Esophagus muscularis mucosa (tissue), 4 donors: Measurements from ENCODE around the gene C22orf23. TPM values are rescaled to one million over a fixed set of nuclear protein-coding genes. Genes with fewer than 3 reads are reported as not detected.

Experiments
- DNase-seq: peaks from one replicate; pipeline ENCODE4 v3.0.0-alpha.2; 2017; ENCODE audit errors: extremely low spot score
- H3K27ac ChIP-seq, 4 donors: fragments of 200-600 bp; sonication (generic); replicated peaks in 1 of 4; 1 replicate in 3 of 4; 2 replicates in 1 of 4; pipeline ENCODE4 v1.5.1; 2016 to 2019; ENCODE audit warnings: mild to moderate bottlenecking in 1 of 4
- H3K27me3 ChIP-seq, 4 donors: fragments of 200-600 bp; sonication (generic); one replicate each; pipeline versions ENCODE4 v1.5.1 to v1.6.0; 2016 to 2019
- H3K36me3 ChIP-seq, 4 donors: fragments of 200-600 bp; sonication (generic); one replicate each; pipeline ENCODE4 v1.5.1; 2016 to 2019
- H3K4me1 ChIP-seq, 4 donors: fragments of 200-600 bp; sonication (generic); one replicate each; pipeline ENCODE4 v1.5.1; 2016 to 2019
- H3K4me3 ChIP-seq, 4 donors: fragments of 200-600 bp; sonication (generic); 1 replicate in 2 of 4; 2 replicates in 2 of 4; pipeline ENCODE4 v1.5.1; 2016 to 2019; ENCODE audit warnings: mild to moderate bottlenecking in 4 of 4, moderate library complexity in 1 of 4
- H3K9me3 ChIP-seq, 4 donors: fragments of 200-600 bp; sonication (generic); 1 replicate in 3 of 4; 2 replicates in 1 of 4; pipeline ENCODE4 v1.5.1; 2016 to 2019
- EP300 ChIP-seq: sonication (generic); formaldehyde crosslinking; IDR thresholded peaks from one replicate; pipeline ENCODE4 v1.6.1; 2017; ENCODE audit warnings: antibody characterized with exemption
- POLR2A ChIP-seq: fragments of 450-650 bp; IDR thresholded peaks from one replicate; pipeline ENCODE4 v1.6.1; 2017; ENCODE audit warnings: antibody characterized with exemption, moderate library complexity, mild to moderate bottlenecking, low read depth
- POLR2AphosphoS5 ChIP-seq, 2 donors: sonication (generic); formaldehyde crosslinking; IDR thresholded peaks; one replicate each; pipeline ENCODE4 v1.6.1; 2017; ENCODE audit warnings: antibody characterized with exemption in 2 of 2
- WGBS: methylation state at CpG from one replicate; pipeline ENCODE4 v1.1.5; 2018; 5-methylcytosine and 5-hydroxymethylcytosine counted together
- intact Hi-C: fragments of 100-400 bp; cut with DNase I; formaldehyde crosslinking; loops from one replicate; pipeline ENCODE4 v1.15.1; 2023
- total RNA-seq, 4 donors: library from RNA; depleted of rRNA; stranded (reverse); fragments of >200 nt; gene quantifications; one replicate each; pipeline versions ENCODE4 v1.1.0 to v1.2.1, GENCODE V29; 2016
- TF ChIP-seq, protein P1 (sequence below), 3 experiments: fragments of 200-600 bp in 2 of 3; fragments of 450-650 bp in 1 of 3; sonication (generic) in 2 of 3; IDR thresholded peaks; one replicate each; pipeline ENCODE4 v1.5.1; 2017 to 2019; ENCODE audit warnings: antibody characterized with exemption in 3 of 3, mild to moderate bottlenecking in 2 of 3, moderate library complexity in 1 of 3

The C22orf23 gene
- total RNA-seq = not detected

DNA sequence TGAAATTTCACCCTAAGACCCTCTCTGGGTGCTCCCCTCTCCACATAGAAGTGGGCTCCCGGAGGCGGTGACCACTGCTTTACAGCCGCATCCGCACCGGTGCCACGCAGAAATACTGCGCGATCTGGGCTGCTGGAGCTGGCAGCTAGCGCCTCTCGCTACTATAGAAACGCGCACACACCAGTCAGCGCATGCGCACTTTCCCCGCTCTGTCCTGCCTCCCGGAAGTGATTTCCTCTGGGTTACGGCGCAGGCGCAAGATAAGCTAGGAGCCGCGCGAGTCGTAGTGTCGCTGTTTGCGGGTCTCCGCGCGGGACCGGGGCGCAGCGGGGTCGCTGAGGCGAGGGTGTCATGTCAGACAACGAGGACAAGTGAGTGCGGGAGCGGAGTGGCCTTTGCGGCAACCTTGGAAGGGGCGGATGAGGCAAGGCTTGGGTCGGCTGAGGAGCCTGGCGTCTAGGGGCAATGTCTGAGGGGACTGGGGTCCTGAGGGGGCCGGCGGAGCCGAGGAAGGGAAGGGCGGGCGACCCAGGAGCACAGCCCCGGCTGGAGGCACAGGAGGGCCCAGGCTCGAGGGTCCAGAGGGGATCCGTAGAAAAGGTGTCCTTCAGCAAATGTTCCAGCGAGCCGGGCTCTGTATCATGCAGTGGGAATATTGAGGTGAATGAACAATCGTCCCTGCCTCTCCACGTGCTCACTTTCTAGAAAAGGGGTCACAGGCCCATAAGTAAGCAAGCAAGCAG is at the start of gene C22orf23, which contains the start of gene POLR2F:
Gene C22orf23, minus strand, starts transcription at position 165 of the 743 bp plus-strand sequence. CDS start 452 bp downstream, outside the sequence.
Gene POLR2F, plus strand, starts transcription at position 263 of the 743 bp plus-strand sequence. Its CDS starts 89 bp downstream, at position 352.
- Histone ChIP-seq H3K27ac (peak within 1 kb of the TSS; percentile 75 to 87 (median 80)), H3K36me3 (peaks cover 17 to 27% (median 24%) of the 10 kb centered on the region in 4 donors), H3K27me3 (no peaks in the 10 kb centered on the region), H3K4me3 (peak within 1 kb of the TSS; percentile 83 to 95 (median 86)), H3K9me3 (no peaks in the 10 kb centered on the region), H3K4me1 (peaks cover 15 to 45% (median 28%) of the 10 kb centered on the region in 4 donors)
- TF ChIP-seq EP300 = no peak
- TF ChIP-seq POLR2AphosphoS5 (IDR thresholded peaks at IDR 0.05) = peak; percentile 93 to 96
- intact Hi-C loops = no loop called here
- WGBS = under 1% methylated on average over 42 of the region's 52 CpGs
- DNase-seq = peak; percentile 98

DNA sequence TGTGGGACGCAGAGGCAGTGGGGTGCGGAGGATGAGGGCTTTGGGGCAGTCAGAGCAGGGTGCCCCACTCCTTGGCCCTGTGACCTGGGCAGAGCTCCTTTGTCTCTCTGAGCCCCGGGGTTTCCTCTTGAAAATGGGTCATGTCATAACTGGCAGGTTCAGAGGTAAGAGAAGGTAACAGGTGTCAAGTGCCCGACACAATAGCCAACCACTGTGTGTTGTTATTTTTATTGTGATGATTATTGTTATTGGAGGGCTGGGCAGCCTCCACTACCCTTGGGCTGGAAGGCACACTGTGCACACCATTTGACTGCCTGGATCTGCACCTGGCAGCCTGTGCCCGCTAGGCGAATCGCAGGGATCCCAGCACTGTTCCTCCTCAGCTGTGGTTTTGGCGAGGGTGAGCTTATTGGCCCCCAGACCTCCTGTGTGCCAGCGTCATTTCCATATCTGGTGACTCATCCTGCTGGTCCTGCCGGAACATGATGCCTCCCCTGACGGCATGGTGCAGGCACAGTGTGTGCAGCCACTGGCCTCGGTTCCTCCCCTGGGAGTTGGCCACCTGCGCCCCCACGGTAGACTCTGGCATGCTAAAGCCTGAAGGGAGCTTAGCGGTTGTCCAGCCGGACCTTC is 46.4 kb upstream of the C22orf23 start:
- H3K27ac ChIP-seq = peak overlapping the region; percentile 38 to 68 (median 61)
- H3K4me3 ChIP-seq = no peak overlapping the region
- H3K4me1 ChIP-seq = peaks cover 0 to 22% (median 5%) of the 10 kb centered on the region in 4 donors
- intact Hi-C loops = no loop called here
- peak in 1 of 2 donors; percentile 56 for TF ChIP-seq POLR2AphosphoS5 (IDR thresholded peaks at IDR 0.05)
- TF ChIP-seq, protein P1, sequence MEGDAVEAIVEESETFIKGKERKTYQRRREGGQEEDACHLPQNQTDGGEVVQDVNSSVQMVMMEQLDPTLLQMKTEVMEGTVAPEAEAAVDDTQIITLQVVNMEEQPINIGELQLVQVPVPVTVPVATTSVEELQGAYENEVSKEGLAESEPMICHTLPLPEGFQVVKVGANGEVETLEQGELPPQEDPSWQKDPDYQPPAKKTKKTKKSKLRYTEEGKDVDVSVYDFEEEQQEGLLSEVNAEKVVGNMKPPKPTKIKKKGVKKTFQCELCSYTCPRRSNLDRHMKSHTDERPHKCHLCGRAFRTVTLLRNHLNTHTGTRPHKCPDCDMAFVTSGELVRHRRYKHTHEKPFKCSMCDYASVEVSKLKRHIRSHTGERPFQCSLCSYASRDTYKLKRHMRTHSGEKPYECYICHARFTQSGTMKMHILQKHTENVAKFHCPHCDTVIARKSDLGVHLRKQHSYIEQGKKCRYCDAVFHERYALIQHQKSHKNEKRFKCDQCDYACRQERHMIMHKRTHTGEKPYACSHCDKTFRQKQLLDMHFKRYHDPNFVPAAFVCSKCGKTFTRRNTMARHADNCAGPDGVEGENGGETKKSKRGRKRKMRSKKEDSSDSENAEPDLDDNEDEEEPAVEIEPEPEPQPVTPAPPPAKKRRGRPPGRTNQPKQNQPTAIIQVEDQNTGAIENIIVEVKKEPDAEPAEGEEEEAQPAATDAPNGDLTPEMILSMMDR (IDR thresholded peaks at IDR 0.05) = no peak
- DNase-seq = no peak
- no peaks in the 10 kb centered on the region for H3K27me3 ChIP-seq
- no peaks in the 10 kb centered on the region for H3K36me3 ChIP-seq
- no peaks in the 10 kb centered on the region for H3K9me3 ChIP-seq
- WGBS = 83% methylated on average over 9 of the region's 16 CpGs

DNA sequence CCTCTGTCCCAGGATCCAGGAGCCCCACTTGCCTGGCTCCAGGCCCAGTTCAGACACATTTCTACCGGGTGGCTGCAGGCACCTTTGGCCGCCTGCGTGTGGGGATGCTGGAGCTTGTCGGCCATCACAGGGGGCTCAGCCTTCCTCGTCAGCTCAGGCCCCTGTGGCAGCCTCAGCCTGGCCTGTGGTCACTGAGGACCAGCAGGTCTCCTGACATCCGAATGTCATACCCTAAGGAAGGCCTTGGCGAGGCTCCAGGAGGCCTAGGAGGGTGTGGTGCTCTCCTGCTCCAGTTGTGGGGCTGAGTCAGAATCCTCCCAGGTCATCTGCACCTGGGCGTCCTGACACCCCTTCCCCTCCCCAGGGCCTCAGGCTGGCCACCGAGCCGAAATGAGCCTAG is 45.8 kb upstream of the C22orf23 start:
- H3K4me1 ChIP-seq = peaks cover 0 to 22% (median 5%) of the 10 kb centered on the region in 4 donors
- no peak for TF ChIP-seq EP300
- TF ChIP-seq POLR2AphosphoS5 (IDR thresholded peaks at IDR 0.05) = no peak
- TF ChIP-seq, protein P1 (IDR thresholded peaks at IDR 0.05) = no peak
- TF ChIP-seq POLR2A = no peak
- 84% methylated on average over 10 of the region's 10 CpGs for WGBS
- no peaks in the 10 kb centered on the region for H3K36me3 ChIP-seq
- no peak for DNase-seq
- no peak overlapping the region for H3K4me3 ChIP-seq
- intact Hi-C loops = no loop called here
- H3K27ac ChIP-seq = peak overlapping the region; percentile 38 to 68 (median 61)
- no peaks in the 10 kb centered on the region for H3K9me3 ChIP-seq
- no peaks in the 10 kb centered on the region for H3K27me3 ChIP-seq

DNA sequence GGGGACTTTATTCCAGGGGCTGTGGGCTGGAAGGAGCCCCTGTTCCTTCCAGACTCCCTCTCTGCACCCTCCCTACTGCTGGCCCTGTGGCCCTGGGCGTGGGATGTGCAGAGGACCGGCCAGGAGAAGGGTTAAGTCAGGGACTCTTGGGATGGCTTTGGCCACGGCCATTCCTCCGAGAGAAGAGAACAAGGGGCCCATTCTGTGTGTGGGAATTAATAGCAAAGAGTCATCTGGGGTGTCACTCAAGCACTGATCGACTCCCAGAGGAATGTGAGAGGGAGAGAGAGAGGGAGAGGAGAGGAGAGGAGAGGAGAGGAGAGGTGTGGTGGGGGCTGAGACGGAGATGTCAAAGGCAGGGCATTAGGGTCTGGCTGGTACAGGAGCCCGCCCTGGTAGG is 45.1 kb upstream of the C22orf23 start:
- intact Hi-C loops = no loop called here
- no peak for DNase-seq
- H3K9me3 ChIP-seq = no peaks in the 10 kb centered on the region
- no peaks in the 10 kb centered on the region for H3K36me3 ChIP-seq
- WGBS = 82% methylated on average over 7 of the region's 7 CpGs
- no peak overlapping the region for H3K4me3 ChIP-seq
- peaks cover 0 to 22% (median 5%) of the 10 kb centered on the region in 4 donors for H3K4me1 ChIP-seq
- H3K27me3 ChIP-seq = no peaks in the 10 kb centered on the region
- TF ChIP-seq POLR2AphosphoS5 (IDR thresholded peaks at IDR 0.05) (no peak), POLR2A (no peak), EP300 (no peak)
- TF ChIP-seq, protein P1 (IDR thresholded peaks at IDR 0.05) = no peak
- peak overlapping the region; percentile 49 to 68 (median 61) for H3K27ac ChIP-seq

DNA sequence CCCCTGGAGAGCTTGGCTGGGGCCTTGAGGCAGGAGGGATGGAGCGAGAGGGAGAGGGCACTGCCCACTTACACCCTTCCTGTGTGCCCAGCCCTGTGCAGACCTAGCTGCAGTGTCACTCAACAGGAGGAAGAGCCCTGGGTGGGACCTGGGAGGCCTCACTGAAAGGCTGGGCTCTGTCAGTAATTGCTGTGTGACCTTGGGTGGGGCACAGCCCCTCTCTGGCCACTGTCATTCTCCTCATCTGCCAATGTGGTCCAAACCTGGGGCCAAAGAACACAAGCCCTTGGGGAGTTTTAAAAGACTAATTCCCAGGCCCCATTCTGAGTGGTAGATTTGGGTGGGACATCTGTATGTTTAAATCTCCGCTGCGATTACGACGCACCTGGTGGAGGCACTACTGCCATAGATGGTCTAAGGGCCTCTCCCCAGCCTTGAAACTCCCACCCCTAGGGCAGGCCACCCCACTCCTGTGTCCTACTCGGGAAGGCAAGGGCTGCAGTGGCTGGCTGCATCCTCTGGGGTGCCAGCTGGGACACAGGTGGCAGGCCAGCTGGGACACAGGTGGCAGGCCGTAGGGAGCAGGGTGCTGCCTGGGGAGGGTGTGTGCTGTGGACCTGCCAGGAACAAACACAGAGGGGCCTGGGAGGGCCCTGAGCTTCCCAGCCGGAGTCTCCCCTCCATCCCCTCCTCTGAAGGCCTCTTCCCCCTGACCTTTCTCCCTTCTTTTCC is 43.3 kb upstream of the C22orf23 start:
- H3K27ac ChIP-seq = peak overlapping the region; percentile 23 to 65 (median 51)
- no peak overlapping the region for H3K4me3 ChIP-seq
- TF ChIP-seq, protein P1 (IDR thresholded peaks at IDR 0.05) = no peak
- no peak for TF ChIP-seq EP300
- no peak for TF ChIP-seq POLR2AphosphoS5 (IDR thresholded peaks at IDR 0.05)
- TF ChIP-seq POLR2A = no peak
- DNase-seq = no peak
- no peaks in the 10 kb centered on the region for H3K27me3 ChIP-seq
- intact Hi-C loops = no loop called here
- H3K9me3 ChIP-seq = no peaks in the 10 kb centered on the region
- peaks cover 0 to 22% (median 5%) of the 10 kb centered on the region in 4 donors for H3K4me1 ChIP-seq
- 88% methylated on average over 8 of the region's 8 CpGs for WGBS
- no peaks in the 10 kb centered on the region for H3K36me3 ChIP-seq
